HG03060 (cell line): Measurements from ENCODE around the gene CEP170B.
"Not testable (repeated sequence)": the region's sequence is repeated elsewhere in the genome, so short reads cannot be mapped to it uniquely, and the experiment has no call there.

Source experiments
- ATAC-seq: cut with Tn5 transposase; IDR thresholded peaks from one replicate; pipeline ENCODE4 v1.9.1; 2021; ENCODE audit warnings: low read depth, moderate number of reproducible peaks; ENCODE audit not compliant: unreplicated experiment

CEP170B gene

DNA sequence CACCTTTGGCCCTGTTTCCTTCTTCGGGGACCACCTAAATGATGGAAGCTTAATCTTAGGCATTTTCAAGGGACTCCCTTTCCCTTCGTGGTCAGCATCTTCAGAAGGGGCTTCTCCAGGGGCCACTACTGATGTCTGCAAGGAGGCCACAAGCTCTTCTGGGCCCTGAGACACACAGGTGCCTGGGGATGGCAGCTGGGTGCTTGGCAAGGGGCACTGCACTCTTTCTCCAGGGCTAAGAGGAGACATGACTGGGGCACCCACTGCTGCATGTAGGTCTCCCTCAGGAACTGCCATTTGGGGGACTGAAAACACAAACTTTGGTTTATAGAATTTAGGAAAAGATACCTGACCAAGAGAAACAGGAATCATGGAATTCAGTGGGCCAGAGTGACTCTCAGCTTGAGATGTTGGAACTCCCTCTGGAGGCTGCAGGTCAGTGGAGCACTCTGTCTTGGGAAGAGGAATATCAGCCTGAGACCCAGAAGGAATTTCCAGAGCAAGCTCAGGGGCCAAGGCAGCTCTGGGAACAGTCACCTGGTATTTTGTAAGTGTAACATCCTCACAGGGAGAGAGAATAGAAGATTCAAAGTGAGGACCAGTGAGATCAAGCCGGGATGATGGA lies 75.6 kb downstream of the CEP170B start:
- ATAC-seq = no peak

- ATAC-seq = no peak
Measured at GRCh38 chr14:104941508-104942365, 76.7 kb downstream of the CEP170B start.

GRCh38 chr14:104942586-104942985 lies 77.5 kb downstream of the CEP170B start:
- no peak for ATAC-seq

- not testable (repeated sequence) for ATAC-seq
Measured at GRCh38 chr14:104943216-104944015, 78.3 kb downstream of the CEP170B start.

DNA sequence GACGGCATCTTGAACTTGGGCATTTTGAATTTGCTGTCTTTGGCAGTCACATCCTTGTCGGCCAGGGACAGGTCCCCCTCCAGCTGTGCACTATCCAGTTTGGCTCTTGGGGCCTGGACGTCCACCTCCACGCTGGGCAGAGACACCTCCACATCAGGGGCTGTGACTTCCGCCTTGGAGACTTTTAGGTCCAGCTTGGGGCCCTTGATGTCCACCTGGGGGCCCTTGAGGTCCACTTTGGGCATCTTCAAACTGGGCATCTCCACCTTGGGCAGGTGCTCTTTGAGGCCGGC lies 78.9 kb downstream of the CEP170B start:
- ATAC-seq = not testable (repeated sequence)

DNA sequence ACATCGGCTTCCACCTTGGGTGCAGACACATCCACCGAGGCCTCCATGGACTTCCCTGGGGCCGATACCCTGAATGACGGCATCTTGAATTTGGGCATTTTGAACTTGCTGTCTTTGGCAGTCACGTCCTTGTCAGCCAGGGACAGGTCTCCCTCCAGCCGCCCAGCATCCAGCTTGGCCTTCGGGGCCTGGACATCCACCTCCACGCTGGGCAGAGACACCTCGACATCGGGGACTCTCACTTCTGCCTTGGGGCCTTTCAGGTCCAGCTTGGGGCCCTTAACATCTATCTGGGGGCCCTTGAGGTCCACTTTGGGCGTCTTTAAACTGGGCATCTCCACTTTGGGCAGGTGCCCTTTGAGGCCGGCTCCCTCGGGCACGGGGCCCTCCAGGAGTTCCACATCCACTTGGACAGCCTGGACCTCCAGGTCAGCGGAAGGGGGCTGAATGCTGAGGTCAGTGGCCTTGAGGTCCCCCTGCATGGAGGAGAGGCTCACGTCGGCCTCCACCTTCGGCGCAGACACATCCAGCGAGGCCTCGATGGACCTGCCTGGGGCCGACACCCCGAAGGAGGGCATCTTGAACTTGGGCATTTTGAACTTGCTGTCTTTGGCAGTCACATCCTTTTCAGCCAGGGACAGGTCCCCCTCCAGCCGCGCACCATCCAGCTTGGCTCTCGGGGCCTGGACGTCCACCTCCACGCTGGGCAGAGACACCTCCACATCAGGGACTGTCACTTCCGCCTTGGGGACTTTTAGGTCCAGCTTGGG lies 79.6 kb downstream of the CEP170B start:
- ATAC-seq = not testable (repeated sequence)

DNA sequence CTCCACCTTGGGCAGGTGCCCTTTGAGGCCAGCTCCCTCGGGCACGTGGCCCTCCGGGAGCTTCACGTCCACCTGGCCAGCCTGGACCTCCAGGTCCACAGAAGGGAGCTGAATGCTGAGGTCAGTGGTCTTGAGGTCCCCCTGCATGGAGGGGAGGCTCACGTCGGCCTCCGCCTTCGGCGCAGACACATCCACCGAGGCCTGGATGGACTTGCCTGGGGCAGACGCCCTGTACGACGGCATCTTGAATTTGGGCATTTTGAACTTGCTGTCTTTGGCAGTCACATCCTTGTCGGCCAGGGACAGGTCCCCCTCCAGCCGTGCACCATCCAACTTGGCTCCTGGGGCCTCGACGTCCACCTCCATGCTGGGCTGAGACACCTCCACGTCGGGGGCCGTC lies 80.2 kb downstream of the CEP170B start:
- ATAC-seq = not testable (repeated sequence)
